MG63 (cell line): ENCODE data around the gene TENM4. TPM values are rescaled to one million over a fixed set of nuclear protein-coding genes. Genes with fewer than 3 reads are reported as not detected.

ENCODE experiments used
- DNase-seq: peaks from one replicate; pipeline ENCODE4 v3.0.0-alpha.2; 2020
- H3K27me3 ChIP-seq: fragments of 250-450 bp; sonication (Bioruptor Pico); 2 replicates; pipeline ENCODE4 v1.5.1; 2020; ENCODE audit warnings: mild to moderate bottlenecking, moderate library complexity
- H3K36me3 ChIP-seq: fragments of 250-450 bp; sonication (Bioruptor Pico); 2 replicates; pipeline ENCODE4 v1.5.1; 2020; ENCODE audit warnings: mild to moderate bottlenecking, moderate library complexity
- H3K4me3 ChIP-seq: fragments of 250-450 bp; sonication (Bioruptor Pico); 2 replicates; pipeline ENCODE4 v1.5.1; 2020; ENCODE audit warnings: mild to moderate bottlenecking, moderate library complexity
- H3K9me3 ChIP-seq: fragments of 250-450 bp; sonication (Bioruptor Pico); 2 replicates; pipeline ENCODE4 v1.5.1; 2020; ENCODE audit warnings: mild to moderate bottlenecking, moderate library complexity
- total RNA-seq: library from RNA; depleted of rRNA; stranded (reverse); fragments of >200 nt; shearing (Covaris generic); gene quantifications from 2 replicates; pipeline ENCODE4 v1.2.3, GENCODE V29; 2014; ENCODE audit warnings: low replicate concordance

TENM4 gene
- total RNA-seq, 1 experiment from 2014 or later = not detected

DNA sequence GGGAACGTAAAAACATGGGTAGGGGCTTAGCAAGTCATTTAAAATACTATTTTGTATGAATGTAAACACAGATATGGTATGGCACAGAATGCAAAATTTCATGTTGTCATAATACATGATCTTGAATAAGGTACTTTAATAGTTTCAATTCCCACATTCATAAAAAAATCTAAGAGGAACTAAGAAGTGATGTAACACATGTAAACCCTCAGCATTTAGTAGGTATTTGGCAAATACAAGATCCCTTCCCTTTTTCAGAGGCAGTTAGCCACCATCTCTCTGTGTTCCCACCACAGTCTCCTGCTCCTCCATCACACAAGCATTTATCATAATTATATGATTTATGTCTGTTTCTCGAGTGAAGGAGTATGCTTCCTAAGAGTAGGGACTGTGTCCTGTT, 251.8 kb downstream of the TENM4 start:
- H3K4me3 ChIP-seq = no peak overlapping the region
- H3K27me3 ChIP-seq = no peaks in the 10 kb centered on the region
- no peak for DNase-seq
- no peaks in the 10 kb centered on the region for H3K36me3 ChIP-seq
- no peaks in the 10 kb centered on the region for H3K9me3 ChIP-seq

DNA sequence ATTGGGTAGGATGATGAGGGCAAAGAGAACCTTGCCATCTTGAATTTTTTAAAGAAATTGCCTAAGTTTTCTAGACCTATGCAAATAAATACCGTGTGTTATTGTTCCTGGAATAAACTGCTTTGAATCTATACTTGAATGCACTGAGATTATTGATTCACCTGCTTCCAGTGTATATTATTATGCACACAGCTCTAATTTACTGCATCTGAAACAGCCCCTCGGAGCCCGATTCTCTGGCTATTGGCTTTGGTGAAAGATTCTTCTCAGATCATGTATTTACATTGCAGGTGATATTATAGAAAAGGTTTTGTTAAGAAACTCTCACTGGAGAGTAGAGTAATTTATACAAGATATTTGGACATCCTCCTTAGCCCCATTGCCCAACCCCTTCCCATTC, 254.2 kb downstream of the TENM4 start:
- H3K36me3 ChIP-seq = no peaks in the 10 kb centered on the region
- H3K27me3 ChIP-seq = no peaks in the 10 kb centered on the region
- H3K9me3 ChIP-seq = no peaks in the 10 kb centered on the region
- no peak for DNase-seq
- no peak overlapping the region for H3K4me3 ChIP-seq

DNA sequence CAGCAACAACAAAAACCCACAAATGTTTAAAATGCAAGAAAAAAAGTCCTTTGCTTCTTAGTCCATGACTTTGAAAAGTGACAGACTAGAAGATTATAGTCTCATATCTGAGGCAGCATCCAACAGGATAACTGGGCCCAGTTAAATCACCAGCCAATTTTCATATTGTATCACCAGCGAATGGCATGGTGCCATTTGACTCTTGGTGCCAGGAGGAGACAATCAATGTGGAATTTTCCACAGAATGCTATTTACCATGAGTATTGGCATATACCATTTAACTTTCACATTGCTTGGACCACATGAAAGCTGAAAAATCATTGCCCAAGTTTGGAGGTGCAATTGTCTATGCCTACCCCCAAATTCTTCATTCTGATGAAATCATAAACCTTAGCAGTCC, 255.5 kb downstream of the TENM4 start:
- H3K9me3 ChIP-seq = no peaks in the 10 kb centered on the region
- DNase-seq = peak; percentile 59
- no peak overlapping the region for H3K4me3 ChIP-seq
- H3K27me3 ChIP-seq = no peaks in the 10 kb centered on the region
- no peaks in the 10 kb centered on the region for H3K36me3 ChIP-seq

DNA sequence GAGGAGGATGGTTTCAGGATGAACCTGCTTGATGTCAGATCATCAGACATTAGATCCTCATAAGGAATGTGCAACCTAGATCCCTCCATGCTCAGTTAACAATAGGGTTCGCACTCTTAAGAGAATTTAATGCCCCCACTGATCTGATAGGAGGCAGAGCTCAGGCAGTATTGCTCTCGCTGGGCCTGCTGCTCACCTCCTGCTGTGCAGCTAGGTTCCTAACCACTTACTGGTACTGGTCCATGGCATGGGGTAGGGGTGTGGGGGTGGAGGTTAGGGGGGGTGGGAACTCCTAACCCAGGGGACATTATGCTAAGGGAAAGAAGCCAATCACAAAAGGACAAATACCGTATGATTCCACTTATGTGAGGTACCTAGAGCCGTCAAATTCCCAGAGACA, 256.5 kb downstream of the TENM4 start:
- Histone ChIP-seq H3K27me3 (no peaks in the 10 kb centered on the region), H3K9me3 (no peaks in the 10 kb centered on the region), H3K4me3 (no peak overlapping the region), H3K36me3 (no peaks in the 10 kb centered on the region)
- no peak for DNase-seq

DNA sequence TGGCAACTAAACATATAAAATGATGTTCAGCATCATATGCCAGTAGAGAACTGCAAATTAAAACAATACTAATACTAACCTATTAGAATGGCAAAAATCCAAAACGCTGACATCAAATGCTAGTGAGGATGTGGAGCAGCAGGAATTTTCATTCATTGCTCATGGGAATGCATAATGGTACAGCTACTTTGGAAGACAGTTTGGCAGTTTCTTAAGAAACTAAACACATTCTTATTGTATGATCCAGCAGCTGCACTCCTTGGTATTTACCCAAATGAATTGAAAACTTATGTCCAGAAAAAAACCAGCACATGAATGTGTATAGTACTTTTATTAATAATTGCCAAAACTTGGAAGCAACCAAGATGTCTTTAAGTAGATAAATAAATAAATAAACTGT, 258.0 kb downstream of the TENM4 start:
- no peaks in the 10 kb centered on the region for H3K36me3 ChIP-seq
- no peaks in the 10 kb centered on the region for H3K27me3 ChIP-seq
- no peak for DNase-seq
- no peaks in the 10 kb centered on the region for H3K9me3 ChIP-seq
- no peak overlapping the region for H3K4me3 ChIP-seq

DNA sequence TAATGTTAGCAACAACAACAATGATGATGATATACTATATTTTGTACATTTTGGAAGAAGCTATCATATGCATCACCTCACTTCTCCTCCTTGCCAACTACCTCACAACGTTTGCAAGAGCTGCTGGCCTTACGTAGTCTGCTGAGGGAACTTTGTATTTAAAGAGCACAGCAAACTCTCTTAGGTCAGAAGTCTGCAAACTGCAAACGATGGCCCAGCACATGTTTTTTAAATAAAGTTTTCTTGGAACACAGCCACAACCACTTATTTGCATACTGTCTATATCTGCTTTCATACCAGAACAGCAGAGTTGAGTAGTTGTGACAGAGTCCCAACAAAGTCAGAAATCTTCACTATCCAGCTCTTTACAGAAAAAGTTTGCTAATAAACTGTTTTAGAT, 261.7 kb downstream of the TENM4 start:
- no peak for DNase-seq
- Histone ChIP-seq H3K27me3 (no peaks in the 10 kb centered on the region), H3K9me3 (no peaks in the 10 kb centered on the region), H3K36me3 (no peaks in the 10 kb centered on the region), H3K4me3 (no peak overlapping the region)

DNA sequence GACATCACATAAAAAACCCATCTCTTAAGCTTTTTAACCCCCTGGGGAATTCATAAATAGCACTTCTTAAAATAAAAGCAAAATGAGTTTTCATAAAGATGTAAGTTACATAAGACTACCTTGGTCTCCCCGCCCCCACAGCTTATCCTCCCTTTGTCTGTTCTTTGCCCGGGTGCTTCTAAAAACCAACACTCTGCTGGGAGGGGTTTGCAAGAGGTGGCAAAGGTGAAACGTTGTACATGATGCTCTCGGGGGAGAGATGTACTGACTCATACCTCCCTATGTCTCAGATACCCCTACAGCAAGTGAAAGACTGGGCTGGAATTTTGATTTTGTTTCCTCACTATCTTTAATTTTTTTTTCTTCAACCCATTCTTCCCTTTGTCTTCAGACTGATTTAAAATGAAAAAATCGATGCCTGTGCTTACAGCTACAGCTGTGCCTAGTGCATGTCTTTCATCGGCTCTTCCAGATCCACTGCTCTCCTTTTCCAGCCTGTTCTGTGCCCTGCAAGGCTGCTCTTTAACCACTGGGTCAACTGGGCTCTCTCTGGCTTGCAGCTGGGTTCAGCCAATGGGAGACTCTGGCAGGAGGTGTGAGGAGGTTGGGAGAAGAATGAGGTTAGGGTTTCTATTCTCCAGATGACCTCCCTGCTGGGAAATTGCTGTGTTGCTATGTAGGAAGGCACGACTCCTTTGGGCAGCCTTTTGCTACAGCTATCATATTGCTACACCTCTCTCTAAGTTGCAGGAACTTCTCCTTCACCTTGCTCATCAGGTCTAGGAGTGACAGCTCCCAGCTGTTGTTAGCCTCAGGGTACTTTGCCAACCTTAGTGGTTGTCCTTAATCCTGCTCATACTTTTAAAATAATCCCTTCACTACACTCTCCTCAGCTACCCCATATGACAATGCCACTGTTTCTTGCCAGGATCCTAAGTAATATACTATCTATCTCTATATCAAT, 266.5 kb downstream of the TENM4 start:
- no peak for DNase-seq
- H3K36me3 ChIP-seq = no peaks in the 10 kb centered on the region
- no peak overlapping the region for H3K4me3 ChIP-seq
- H3K27me3 ChIP-seq = no peaks in the 10 kb centered on the region
- H3K9me3 ChIP-seq = no peaks in the 10 kb centered on the region

DNA sequence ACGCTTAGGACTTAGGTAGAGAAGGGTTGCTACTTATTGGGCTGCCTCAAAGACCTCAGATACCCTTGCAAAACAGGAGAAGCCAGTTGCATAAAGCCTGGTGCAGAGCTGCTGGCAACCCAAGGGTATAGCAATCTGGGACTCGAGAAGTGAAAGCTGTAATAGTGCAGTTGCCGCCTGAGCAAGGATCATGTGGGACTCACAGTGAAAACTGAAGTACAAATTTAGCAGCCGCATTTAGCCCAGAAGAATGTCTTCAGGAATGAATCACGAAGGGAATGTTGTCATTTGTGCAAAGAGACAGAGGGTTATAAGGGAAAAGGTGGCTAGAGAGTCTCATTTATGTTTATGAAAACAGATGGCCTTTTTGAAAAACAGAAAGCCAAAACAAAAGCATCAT, 267.2 kb downstream of the TENM4 start:
- no peaks in the 10 kb centered on the region for H3K9me3 ChIP-seq
- H3K27me3 ChIP-seq = no peaks in the 10 kb centered on the region
- no peaks in the 10 kb centered on the region for H3K36me3 ChIP-seq
- DNase-seq = no peak
- H3K4me3 ChIP-seq = no peak overlapping the region

DNA sequence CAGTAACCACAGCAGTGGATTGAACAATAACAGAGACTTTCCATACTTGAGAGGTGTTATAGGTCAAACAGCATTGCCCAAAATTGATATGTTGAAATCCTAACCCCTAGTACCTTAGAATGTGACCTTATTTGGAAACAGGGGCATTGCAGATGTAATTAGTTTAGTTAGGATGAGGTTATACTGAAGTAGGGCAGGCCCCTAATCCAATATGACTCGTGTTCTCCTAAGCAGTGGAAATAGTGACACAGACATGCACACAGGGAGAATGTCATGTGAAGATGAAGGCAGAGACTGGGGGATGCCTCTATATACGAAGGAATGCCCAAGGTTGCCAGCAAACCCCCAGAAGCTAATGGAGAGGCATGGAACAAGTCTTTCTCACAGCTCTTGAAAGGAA, 270.5 kb downstream of the TENM4 start:
- H3K9me3 ChIP-seq = no peaks in the 10 kb centered on the region
- no peaks in the 10 kb centered on the region for H3K36me3 ChIP-seq
- no peaks in the 10 kb centered on the region for H3K27me3 ChIP-seq
- no peak for DNase-seq
- no peak overlapping the region for H3K4me3 ChIP-seq

DNA sequence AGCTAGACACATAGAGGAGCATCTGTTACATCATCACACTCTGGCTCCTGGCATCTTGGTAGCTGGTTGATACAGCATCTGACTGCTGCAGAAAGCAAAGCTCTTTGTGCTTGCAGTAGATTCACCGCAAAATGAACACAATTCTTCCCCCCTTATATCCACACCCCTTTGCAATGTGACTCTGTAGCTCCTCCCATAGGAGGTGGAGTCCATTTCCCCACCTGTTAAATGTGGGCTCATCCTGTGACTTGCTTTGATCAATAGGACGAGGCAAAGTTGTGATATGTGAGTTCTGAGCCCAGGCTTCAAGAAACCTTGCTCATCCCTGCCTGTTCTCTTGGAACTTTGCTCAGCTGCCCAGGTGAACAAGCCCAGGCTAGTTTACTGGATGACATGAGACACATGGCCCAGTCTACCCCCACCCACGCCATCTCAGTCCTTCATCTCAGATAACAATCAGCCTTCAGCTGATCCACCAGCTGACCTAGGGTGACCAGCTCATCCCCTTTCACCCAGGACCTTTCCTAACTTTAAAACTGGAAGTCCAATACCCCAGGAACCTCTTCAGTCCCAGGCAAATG, 272.2 kb downstream of the TENM4 start:
- H3K27me3 ChIP-seq = no peaks in the 10 kb centered on the region
- no peak overlapping the region for H3K4me3 ChIP-seq
- DNase-seq = no peak
- no peaks in the 10 kb centered on the region for H3K9me3 ChIP-seq
- no peaks in the 10 kb centered on the region for H3K36me3 ChIP-seq

DNA sequence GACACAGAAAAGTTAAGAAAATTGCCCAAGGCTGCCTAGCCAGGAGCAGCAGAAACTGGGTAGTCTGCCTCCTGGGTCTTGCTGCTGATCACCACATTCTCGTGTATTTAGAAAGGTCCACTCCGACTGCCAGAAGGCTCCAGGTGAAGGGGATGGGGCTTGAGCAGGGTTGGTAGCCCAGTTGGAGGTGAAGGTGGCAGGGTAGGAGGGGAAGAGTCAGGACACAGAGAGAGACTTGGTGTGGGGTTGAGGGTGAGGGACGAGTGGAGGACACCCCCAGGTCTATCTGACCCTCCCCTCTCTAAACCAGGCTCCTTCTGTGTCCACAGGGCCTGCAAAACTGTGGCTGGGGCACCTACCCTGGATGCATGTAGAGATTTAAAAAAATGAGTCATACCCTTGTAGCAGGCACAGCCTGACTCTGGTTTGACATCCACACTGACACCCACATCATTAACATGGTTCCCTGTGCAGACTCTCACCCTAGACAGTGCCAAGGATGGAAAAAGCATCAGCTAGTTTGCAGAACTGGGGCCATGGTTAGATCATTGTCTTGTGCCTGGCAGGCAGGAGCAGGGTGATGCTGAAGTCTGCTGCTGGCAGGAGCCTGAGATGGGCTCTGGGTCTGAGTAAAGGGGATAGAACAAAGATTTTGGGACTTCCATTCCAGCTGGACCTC, 273.2 kb downstream of the TENM4 start:
- no peaks in the 10 kb centered on the region for H3K9me3 ChIP-seq
- no peak overlapping the region for H3K4me3 ChIP-seq
- H3K27me3 ChIP-seq = no peaks in the 10 kb centered on the region
- no peak for DNase-seq
- H3K36me3 ChIP-seq = no peaks in the 10 kb centered on the region

DNA sequence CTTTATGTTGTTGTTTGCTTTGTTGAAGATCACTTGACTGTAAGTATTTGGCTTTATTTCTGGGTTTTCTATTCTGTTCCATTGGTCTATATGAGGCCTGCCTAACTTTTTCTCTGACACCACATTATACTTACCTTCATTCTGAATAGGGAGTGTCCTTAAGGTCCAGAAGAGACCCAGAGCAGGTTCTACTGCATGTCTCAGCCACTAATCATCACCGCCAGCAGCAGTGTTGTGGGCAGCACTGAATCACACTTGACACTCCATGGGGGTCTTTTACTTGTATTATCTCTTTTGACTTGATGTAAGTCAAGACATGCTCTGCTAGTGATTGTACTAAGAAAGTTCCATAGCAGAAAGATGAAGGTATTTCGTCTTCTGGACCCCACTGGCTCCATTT, 274.9 kb downstream of the TENM4 start:
- H3K27me3 ChIP-seq = no peaks in the 10 kb centered on the region

DNA sequence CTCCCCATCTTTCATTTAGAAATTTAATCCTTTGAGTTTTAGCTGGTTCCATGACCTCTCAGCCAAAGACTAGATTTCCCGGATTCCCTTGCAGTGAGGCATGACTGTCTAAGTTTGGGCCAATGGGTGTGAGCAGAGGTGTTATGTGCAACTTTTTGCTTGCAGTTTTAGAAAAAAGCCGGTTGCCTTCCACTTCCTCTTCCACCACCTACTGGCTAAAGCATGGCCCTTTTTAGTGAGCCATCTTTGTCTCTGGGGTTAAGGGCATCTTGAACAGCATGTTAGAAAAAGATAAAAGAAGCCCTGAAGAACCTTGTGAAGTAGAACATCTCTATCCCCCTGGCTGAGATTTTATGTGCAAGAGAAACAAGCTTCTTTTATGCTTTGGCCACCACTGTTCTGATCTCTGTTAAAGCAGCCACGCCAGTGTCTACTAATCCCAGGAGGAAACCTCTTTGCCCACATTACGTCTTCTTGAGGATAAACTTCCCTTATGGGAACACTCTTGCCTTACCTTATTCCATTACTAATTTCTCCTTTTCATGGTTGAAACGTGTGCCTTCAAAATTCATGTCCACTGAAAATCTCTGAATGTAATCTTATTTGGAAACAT, 279.9 kb downstream of the TENM4 start:
- DNase-seq = peak; percentile 2
- no peaks in the 10 kb centered on the region for H3K36me3 ChIP-seq
- H3K27me3 ChIP-seq = no peaks in the 10 kb centered on the region
- H3K4me3 ChIP-seq = no peak overlapping the region
- H3K9me3 ChIP-seq = no peaks in the 10 kb centered on the region

More for the DNA sequence above, 274.9 kb downstream of the TENM4 start:
- Histone ChIP-seq H3K9me3 (no peaks in the 10 kb centered on the region), H3K36me3 (no peaks in the 10 kb centered on the region), H3K4me3 (no peak overlapping the region)
- no peak for DNase-seq

DNA sequence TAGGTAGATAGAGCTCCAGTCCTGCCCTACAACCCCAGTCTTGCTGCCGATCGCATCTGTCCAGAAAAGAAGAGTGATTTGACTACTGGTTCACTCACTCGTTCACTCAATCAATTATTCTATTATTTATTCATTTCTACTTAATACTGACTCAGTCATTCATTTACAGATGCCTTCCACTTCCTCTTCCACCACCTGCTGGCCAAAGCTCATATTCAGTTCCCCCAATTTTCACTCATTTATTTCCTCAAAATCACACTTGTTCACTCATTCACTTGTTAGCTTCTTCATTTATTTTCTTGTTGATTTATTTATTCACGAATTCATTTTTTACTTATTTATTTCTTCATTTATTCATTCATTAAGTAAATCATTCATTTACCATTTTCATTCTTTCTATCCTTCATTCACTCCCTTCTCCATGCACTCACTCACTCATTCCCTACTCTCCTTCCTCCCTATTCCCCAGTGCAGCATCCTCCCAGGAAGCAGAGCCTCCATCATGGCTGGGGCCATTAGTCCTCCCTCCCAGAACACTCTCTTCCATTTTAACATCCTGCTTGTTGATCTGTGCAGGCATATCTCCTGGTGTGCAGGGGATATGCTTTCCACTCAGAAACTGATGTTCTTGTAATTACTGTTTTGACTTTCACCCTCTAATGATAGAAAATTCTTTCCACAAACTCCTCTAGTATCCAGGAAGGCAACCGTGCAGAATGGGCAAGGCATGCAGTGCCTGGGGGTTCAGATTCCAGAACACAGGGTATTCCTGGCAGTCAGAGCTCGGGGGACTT, 281.0 kb downstream of the TENM4 start:
- Histone ChIP-seq H3K36me3 (no peaks in the 10 kb centered on the region), H3K4me3 (no peak overlapping the region), H3K9me3 (no peaks in the 10 kb centered on the region), H3K27me3 (no peaks in the 10 kb centered on the region)
- no peak for DNase-seq

DNA sequence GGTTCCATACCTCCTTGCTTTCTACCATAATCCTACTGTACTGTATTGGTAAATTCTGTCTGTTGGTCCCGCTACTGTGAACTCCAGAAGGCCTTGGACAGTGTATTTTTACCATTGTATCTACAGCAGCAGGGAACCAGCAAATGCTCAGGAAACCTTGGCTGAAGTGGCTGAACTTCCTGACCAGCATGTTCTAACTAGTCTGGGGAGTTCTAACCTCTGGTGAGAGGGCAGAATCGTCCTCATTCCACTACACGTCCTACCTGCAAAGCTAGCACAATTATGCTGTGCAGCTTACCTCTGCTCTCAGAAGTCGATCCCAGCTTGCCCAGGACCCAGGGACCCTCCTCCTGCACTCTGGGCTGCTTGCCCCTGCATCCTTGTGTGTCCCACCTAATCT, 283.1 kb downstream of the TENM4 start:
- H3K9me3 ChIP-seq = no peaks in the 10 kb centered on the region
- H3K27me3 ChIP-seq = no peaks in the 10 kb centered on the region
- no peak overlapping the region for H3K4me3 ChIP-seq
- H3K36me3 ChIP-seq = no peaks in the 10 kb centered on the region
- no peak for DNase-seq

DNA sequence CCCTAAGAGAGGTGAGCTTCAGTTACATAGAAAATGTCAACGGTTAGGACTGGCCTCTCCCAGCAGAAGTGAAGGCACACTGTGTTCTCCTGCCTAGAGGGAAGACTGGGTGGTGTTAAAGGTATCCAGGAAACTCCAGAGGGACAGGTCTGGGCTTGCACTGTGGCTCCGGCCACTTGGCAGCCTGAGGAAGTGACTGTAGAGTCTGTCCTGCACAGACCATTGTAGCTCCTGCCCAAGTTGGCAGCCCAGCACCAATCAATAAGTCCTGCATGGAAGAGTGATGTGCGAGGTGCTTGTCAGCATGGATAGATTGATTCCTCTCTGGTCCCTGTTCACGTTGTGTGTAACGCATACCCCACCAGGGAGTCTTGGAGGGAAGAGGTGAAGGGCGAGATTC, 284.8 kb downstream of the TENM4 start:
- Histone ChIP-seq H3K27me3 (no peaks in the 10 kb centered on the region), H3K36me3 (no peaks in the 10 kb centered on the region), H3K4me3 (no peak overlapping the region), H3K9me3 (no peaks in the 10 kb centered on the region)
- no peak for DNase-seq
